ENCODE results near the gene DNAI2.

The DNAI2 gene

DNA sequence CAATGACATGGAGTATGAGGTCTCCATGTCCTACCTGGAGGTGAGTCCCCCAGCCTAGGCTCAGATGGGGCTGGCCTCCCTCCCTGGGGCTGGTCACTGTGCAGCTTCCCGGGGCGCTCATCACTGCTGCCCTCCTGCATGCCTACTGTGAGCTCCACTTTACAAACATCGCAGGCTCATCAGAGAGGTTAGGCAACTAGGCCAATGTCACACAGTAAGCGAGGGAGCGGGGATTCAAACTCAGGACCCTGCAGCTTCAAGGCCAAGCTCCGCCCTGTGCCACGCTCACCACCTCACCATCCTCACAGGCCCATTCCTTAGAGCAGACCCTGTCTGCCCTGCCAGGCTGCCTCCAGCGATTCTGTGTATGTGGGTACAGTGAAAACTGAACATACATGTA is 69.1 kb downstream of the DNAI2 start:
- no peak for DNase-seq

DNA sequence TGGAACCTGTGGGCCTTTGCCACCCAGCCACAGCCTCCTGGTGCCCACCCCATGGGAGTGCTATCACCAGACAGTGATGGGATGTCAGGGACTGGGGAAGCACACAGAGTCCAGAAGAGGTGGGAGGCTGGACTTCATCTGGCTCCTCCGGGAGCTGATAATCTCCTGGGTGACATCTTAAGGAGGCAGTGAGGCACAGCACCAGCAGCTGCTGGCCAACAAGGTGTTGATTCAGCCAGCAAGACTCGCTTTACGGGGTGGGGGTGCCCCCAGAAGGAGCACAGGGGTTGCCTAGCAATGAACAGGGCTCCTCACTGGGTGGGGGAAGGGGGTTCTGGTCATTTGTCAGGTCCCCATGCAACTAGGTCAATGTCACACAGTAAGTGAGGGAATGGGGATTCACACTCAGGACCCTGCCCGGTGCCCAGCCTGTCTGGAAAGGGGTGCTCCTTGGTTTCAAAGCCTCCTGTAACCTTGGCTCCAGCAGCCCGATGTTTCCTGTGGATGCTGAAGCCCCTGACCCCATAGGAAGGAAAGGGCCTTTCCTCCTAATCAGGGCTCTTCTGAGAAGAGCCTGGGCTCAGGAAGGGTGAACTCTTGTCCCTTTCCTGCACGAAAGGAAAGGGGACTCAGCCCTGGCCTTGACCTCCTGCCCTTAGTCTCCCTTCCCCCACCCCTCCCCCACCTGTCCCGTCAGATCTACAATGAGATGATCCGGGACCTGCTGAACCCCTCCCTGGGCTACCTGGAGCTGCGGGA is 69.7 kb downstream of the DNAI2 start:
- no peak for DNase-seq

DNA sequence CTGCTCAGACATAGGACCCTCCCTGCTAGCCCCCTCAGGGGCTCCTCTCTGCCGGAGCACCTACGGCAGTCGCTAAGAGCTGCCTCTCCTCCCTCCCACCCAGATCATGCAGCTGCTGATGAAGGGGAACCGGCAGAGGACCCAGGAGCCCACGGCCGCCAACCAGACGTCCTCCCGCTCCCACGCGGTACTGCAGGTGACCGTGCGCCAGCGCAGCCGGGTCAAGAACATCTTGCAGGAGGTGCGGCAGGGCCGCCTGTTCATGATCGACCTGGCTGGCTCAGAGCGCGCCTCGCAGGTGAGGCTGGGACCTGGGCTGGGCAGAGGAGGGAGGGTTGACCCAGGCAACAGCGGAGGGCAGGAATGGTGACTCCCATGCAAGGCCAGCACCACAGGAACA is 70.6 kb downstream of the DNAI2 start:
- no peak for DNase-seq

DNA sequence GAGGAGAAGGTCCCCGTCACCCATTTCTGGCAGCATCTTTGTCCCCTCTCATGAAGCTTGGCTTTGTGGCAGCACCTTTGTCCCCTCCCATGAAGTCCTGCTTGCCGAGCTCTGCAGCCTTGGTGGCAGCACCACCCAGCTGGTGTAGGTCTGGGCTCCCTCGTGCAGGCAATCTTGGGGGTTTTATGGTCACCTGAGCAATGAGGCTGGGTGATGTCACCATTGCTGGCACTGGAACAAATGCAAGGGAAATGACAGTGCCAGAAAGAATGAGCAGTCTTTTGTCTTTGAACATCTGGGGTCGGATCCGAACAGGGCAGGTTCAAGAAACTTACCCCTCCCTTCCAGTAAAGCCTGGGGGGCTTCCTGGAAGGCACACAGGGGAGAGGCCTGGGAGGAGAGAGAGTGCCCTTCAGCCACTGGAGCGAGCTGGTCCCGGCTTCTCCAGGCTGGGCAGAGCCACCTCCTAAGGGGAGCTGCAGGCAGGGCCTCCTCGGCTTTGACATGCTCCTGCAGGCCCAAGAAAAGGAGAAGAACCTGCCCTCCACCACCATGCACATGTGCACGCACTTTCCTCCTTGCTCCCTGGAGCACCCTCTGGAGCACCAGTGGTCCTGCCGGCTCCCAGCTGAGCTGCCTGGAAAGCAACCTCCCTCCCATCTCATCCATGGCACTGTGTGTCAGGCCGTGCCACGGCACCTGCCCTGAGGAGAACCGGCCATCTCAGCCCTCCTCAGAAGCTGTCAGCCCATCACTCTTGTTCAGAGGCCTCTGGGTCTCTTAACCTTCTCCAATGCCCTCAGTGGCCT is 71.6 kb downstream of the DNAI2 start:
- DNase-seq = no peak

DNA sequence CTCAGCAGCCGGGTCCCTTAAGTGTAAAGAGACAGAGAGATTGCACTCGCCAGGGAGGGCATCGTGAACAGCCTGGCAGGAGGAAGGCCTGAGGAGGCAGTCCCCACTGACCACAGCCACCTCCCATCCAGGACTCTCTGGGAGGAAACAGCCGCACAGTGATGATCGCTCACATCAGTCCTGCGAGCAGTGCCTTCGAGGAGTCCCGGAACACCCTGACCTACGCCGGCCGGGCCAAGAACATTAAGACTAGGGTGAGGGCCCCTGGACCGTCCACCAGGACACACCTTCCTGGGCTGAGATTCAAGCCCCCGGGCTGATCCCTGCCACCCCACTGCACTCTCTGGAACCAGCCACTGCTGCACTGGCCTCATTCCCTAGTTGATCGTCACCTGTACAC is 73.6 kb downstream of the DNAI2 start:
- DNase-seq = no peak

DNA sequence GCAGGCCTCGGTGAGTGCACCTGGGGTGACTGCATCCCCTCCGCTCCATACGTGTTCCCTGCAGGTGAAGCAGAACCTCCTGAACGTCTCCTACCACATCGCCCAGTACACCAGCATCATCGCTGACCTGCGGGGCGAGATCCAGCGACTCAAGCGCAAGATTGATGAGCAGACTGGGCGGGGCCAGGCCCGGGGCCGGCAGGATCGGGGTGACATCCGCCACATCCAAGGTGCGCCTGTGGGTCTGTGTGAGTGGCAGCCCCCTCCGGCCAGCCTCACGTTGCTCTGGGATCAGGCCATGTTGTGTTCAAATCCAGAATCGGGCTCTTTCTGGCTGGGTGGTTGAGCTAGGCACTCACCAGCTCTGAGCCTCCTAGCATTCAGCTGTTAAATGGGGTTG is 75.1 kb downstream of the DNAI2 start:
- DNase-seq = no peak

DNA sequence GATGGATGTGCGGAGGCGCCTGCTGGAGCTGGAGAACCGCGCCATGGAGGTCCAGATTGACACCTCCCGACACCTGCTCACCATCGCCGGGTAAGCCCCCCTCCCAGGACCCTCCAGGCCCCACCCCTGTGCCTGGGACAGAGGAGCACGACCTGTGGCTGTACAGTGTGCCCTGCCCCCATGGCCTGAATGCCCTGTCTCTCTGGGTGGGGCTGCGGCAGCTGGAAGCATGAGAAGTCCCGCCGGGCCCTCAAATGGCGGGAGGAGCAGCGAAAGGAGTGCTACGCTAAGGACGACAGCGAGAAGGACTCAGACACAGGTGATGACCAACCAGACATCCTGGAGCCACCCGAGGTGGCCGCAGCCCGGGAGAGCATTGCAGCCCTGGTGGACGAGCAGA is 76.5 kb downstream of the DNAI2 start:
- DNase-seq = no peak

DNA sequence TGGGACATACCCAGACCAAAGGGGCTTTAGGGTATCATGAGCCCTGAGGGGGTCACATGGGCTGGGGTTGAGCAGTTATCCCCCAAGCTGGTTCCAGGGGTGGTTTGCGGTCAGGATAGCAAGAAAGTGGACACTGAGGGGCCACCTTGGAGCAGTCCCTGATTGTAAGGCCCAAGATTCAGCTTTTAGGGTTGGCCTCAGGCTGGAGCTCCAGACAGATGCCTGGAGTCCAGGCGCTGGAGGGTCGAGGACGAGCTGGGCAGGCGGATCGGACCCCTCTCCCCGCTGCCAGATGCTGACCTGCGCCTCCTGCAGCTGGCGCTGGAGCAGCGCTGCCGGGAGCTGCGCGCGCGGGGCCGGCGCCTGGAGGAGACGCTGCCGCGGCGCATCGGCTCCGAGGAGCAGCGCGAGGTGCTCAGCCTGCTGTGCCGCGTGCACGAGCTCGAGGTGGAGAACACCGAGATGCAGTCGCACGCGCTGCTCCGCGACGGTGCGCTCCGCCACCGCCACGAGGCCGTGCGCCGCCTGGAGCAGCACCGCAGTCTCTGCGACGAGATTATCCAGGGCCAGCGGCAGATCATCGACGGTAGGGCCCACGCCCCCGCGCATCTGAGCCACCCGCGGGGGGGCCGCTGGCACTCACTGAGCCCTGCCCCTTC is 77.6 kb downstream of the DNAI2 start:
- DNase-seq = no peak

DNA sequence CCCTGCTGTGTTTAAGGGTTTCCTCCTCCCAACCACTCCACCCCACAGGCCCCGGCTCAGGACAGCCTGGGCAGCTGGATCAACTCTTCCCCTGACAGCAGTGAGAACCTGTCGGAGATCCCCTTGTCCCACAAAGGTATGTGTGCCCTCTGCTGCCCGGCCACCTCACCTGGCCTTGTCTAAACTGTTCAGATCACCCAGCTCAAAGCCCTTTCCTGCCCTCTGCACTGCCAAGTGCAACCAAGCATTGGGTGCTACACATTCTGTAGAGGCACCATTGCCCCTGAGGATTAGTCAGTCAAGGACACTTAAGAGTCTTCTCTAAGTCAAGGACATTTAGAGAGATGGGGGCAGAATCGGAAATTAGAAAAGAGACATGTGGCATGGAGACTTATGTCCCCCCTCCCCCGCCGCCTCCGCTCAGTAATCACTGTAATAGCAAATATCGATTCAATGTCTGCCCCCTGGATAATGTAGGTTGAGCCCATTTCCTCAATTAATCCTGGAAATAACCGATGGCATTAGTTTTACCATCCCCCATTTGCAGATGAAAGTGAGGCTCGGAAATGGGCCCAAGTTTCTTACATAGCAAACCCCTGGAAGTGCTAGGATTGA is 79.5 kb downstream of the DNAI2 start:
- DNase-seq = no peak

DNA sequence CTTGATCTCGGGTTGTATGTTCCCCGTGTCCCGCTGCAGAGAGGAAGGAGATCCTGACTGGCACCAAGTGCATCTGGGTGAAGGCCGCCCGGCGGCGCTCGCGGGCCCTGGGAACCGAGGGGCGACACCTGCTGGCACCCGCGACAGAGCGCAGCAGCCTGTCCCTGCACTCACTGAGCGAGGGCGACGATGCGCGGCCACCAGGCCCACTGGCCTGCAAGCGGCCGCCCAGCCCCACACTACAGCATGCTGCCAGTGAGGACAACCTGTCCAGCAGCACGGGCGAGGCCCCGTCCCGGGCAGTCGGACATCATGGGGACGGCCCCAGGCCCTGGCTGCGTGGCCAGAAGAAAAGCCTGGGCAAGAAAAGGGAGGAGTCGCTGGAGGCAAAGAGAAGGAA is 80.1 kb downstream of the DNAI2 start:
- no peak for DNase-seq

DNA sequence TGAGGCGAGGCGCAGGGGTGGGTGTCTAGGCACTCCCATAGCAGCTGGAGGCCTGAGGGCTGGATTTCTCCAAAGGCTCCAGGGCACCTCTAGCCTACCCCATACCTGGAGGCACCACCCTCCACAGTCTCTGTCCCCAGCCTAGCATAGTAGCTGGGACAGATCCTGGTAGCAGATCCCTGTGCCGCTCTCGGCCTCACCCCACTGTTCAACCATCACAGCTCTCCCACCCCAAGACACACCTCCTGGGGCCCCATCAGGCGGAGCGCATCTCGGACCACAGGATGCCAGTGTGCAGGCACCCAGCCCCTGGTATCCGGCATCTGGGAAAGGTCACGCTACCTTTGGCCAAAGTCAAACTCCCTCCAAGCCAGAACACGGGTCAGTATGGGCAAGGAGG is 80.5 kb downstream of the DNAI2 start:
- DNase-seq = no peak

DNA sequence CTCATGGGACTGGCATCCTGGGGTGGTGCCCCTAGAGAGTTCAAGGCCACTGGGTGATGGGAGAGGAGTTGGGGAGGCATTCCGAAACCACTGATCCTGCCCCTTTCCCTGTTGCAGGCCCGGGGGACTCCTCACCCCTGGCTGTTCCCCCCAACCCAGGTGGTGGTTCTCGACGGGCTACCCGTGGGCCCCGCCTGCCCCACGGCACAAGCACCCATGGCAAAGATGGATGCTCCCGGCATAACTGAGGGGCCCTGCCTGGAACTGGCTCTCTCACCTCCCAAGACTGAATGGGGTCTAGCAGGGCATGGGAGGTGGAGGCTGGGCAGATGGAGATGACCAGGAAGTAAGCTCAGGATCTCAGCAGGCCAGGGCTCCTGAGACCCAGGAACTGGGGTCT is 81.0 kb downstream of the DNAI2 start:
- DNase-seq = no peak

DNA sequence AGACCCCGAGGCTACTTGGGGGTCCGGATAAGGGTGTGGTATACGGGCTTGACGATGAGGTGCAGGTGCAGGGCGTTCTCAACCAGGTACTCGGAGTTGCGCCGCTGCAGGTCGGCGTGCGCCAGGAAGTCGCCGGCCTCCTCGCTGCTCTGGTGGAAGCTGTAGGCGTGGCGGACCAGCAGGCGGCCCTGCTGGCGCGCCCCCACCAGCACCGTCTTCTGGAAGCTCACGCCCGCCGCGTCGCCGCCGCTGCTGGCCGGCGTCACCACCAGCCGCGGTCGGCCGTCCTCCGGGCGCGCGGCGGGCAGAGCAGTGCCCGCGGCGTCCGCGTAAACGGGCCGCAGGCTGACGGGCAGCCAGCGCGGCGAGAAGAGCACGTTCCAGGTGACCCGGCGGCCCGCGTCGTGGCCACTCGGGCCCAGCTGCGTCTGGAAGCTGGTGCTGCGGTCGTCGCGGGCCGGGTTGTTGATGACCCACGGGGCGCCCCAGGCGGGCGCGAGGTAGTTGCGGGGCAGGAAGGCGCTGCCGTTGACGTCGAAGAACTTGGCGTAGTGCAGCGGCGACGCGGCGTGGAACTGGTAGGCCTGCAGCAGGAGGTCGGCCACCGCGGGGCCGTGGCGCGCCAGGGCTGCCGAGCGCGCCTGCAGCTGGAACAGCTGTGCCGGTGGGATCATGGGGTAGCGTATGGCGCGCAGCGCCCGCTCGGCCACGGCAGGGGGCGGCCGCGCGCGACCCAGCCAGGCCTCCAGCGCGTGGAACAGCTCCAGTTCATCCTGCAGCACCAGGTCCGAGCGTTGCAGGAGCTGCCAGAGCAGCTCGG is 82.8 kb downstream of the DNAI2 start:
- DNase-seq = no peak

DNA sequence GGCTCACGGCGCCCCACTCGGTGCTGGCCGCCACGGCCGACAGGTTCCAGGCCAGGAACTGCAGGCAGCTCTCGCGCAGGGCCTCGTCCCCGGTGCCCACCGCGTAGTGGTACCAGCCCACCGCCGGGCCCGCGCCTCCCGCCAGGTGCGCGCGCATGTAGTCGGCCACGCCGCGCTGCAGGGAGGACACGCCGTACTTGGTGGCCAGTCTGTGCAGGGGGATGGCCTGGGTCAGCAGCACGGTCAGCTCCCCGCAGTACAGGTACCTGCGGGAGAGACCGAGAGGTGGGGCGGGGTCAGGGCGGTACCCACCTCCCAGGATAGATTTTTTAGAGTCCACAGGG is 83.4 kb downstream of the DNAI2 start:
- DNase-seq = no peak

DNA sequence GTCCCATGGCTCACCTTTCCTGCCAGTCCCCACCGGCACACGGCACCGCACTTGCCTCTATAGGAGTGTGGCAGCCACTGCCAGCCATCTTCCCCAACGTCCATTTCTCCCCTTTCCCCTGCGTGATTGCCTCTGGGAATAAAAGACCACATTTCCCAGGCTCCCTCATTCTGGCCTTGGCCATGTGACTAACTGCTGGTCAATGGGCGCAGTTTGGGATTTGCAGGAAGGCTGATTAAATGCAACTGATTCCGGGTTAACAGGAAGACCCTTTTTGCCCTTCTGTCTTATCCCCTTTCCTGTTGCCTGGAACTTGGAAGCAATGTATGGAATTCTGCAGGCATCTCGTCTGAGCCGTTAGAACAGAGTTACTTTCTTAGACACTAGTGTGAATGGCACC is 84.7 kb downstream of the DNAI2 start:
- DNase-seq = no peak

DNA sequence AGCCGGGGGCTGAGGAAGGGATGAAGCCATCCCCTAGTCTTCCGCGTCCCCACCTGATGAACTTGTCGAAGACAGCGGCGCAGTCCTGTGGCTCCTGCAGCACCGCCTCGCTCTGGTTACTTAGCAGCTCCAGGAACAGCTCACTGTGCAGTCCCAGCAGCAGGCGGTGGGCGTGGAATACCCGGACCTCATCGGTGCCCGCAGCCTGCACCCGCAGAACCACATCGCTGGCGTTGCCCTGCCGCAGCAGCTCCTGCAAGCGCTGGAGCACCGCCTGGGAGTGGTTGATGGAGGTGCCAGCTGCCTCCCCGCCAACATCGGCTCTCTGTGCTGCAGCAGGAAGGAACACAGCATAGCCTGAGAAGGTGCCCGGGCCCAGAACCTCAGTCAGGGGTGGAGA is 85.9 kb downstream of the DNAI2 start:
- no peak for DNase-seq

DNA sequence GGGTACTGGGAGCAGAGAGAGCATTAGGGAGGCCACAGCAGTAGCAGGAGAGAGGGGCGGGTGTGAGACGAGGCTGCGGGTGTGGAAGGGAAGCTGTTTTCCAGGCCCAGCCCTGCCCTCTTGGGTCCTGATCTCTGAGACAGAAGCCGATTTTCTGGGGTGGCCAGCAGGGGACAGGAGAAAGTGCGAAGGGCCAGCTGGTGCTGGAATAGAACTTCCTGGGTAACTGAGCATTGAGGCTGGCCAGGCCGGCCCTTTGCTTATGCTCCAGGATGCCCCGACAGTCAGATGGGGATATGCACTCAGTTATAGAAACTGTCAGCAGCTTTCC is 86.8 kb downstream of the DNAI2 start:
- no peak for DNase-seq

DNA sequence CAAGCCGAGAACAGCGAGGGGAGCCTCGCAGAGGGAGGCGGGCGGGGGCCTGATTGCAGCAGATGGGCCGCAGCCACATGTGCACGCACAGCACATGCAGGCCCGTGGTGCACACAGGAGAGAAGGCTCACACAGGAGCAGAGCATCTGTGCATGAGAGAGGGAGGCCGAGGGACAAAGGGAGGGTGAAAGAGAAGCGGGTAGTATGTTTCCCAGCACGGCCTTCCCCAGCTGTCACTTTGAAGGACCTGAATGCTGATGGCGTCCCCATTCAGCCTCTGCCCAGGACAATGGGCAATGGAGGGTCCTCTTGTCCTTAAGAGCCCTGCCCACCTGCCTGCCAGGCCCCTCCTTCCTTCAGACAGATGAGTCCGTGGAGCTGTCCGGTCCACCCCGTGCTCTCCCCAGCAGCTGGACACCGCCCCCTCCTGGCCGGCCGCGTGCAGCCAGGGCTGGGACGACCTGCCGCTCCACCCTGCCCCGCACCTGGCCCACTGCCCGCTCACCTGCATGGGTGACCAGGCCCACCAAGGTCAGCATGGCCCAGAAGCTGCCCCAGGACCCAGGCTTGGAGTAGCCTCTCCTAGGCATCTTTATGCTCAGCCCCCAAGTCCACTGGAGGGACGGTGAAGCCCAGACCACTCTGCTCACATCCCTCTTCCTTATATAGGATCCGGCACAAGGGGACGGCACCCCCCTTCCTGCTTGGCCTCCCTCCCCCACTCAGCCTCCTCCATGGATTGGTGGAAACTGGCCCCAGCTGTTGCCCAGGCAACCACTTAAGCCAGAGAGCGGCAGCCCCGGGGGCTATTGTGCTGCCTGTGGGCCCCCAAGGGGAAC is 87.4 kb downstream of the DNAI2 start, which contains the start of gene BTBD17:
Gene BTBD17 (minus strand): TSS at position 639 of the 839 bp plus-strand sequence. CDS start 49 bp downstream, at position 590.
- DNase-seq = no peak

DNA sequence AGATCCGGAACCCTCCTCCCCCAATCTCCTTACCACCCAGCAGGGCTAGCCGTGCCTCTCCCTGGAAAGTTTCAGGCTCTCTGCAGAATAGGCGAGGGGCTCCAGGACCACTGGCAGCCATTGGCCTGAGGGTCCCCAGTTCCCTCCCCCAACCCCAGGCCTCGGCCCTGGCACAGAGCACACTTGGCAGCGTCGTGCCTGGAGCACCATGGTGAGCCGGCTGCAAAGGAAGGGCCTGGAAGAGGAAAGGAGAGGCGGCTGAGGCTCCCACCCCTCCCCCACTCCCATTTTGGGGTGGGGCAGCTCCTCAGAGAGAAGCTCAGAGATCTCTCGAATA is 88.0 kb downstream of the DNAI2 start:
- DNase-seq = no peak

DNA sequence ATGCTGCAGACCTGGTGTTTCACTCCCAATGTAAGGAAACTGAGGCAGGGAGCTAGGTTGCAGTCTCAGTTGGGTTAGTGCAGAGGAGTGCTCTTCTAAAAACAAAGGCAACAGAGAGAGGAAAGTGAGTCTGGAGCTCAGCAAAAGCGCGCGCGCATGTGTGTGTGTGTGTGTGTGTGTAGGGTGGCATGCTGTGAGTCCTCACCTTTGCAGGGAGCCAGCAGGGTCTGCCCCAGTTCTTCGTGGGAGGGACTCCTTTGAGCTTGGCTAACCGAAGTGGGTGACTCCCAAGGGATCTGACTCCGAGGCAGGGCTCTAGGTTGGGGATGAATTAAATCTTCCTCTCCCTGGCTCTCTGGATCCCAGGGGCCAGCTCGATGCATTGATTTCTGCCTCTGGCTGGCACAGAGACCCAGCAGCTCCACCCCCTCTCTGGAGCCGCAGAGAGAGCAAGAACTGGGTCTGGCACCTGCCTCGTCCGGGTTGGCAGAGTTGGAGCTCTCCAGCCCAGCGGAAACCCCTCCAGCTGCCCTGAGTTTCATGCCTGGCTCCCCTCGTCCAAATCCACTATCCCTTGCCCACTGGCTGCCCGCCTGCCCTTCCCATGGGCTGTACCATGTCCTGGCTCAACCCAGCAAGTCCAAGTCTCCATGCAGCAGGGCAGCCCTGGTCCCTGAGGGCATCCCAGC is 88.9 kb downstream of the DNAI2 start:
- DNase-seq = no peak
